Ureter (tissue), 1 donor: ENCODE data around the gene PANK4. TPM values are rescaled to one million over a fixed set of nuclear protein-coding genes. Genes with fewer than 3 reads are reported as not detected.

ENCODE experiments used
- DNase-seq: peaks from one replicate; pipeline ENCODE4 v3.0.0-alpha.2; 2020; ENCODE audit warnings: low spot score
- total RNA-seq: library from RNA; stranded (reverse); gene quantifications from one replicate; pipeline ENCODE4 v1.2.4, GENCODE V29; 2023
- donor health status: DM: yes; HTN: yes; CAD: no.

The PANK4 gene
- total RNA-seq, 1 donor from 2014 or later = 29.9 TPM

- no peak for DNase-seq
Measured at GRCh38 chr1:2512862-2513421, 13.5 kb downstream of the PANK4 start.

GRCh38 chr1:2510366-2511155, 15.8 kb downstream of the PANK4 start:
- no peak for DNase-seq

- no peak for DNase-seq
Measured at GRCh38 chr1:2509589-2509988, 16.8 kb downstream of the PANK4 start.

- DNase-seq = no peak
Measured at GRCh38 chr1:2508751-2509150, 17.6 kb downstream of the PANK4 start.

- no peak for DNase-seq
Measured at GRCh38 chr1:2508180-2508579, 18.2 kb downstream of the PANK4 start.

GRCh38 chr1:2507744-2508155, 18.6 kb downstream of the PANK4 start:
- DNase-seq = no peak

GRCh38 chr1:2506901-2507565, 19.4 kb downstream of the PANK4 start:
- DNase-seq = no peak

- no peak for DNase-seq
Measured at GRCh38 chr1:2506007-2506860, 20.2 kb downstream of the PANK4 start.

GRCh38 chr1:2505461-2505994, 20.9 kb downstream of the PANK4 start:
- no peak for DNase-seq

- DNase-seq = no peak
Measured at GRCh38 chr1:2504949-2505272, 21.5 kb downstream of the PANK4 start.

- no peak for DNase-seq
Measured at GRCh38 chr1:2504225-2504948, 22.0 kb downstream of the PANK4 start.

- no peak for DNase-seq
Measured at GRCh38 chr1:2503554-2504224, 22.7 kb downstream of the PANK4 start.

GRCh38 chr1:2502661-2503553, 23.5 kb downstream of the PANK4 start:
- DNase-seq = no peak

- no peak for DNase-seq
Measured at GRCh38 chr1:2502210-2502609, 24.2 kb downstream of the PANK4 start.

- no peak for DNase-seq
Measured at GRCh38 chr1:2501820-2502119, 24.6 kb downstream of the PANK4 start.

- no peak for DNase-seq
Measured at GRCh38 chr1:2501041-2501819, 25.2 kb downstream of the PANK4 start.

- no peak for DNase-seq
Measured at GRCh38 chr1:2499986-2500596, 26.3 kb downstream of the PANK4 start.

- DNase-seq = no peak
Measured at GRCh38 chr1:2499260-2499659, 27.1 kb downstream of the PANK4 start.

- DNase-seq = no peak
Measured at GRCh38 chr1:2498648-2499047, 27.7 kb downstream of the PANK4 start.
